ENCODE results near the gene SORCS2. TPM values are rescaled to one million over a fixed set of nuclear protein-coding genes. Genes with fewer than 3 reads are reported as not detected.

SORCS2 gene
- total and polyA plus RNA-seq, 2 experiments from 2014 or later, result 0.92 to 6.9 TPM

GRCh38 chr4:7166981-7167700, 25.2 kb upstream of the SORCS2 start:
- no peak for TF ChIP-seq CTCF (IDR thresholded peaks at IDR 0.05; ENCODE audit: low read depth, low read length)
- DNase-seq (ENCODE audit: low read depth in 1 of 2, low spot score in 1 of 2), result no peak
- no peaks in the 10 kb centered on the region for H3K36me3 ChIP-seq
- no peaks in the 10 kb centered on the region for H3K9me3 ChIP-seq (ENCODE audit: low read depth)
- H3K4me3 ChIP-seq, result no peak overlapping the region
- H3K27me3 ChIP-seq, result no peaks in the 10 kb centered on the region
- H3K27ac ChIP-seq, result no peak overlapping the region
- no peaks in the 10 kb centered on the region for H3K4me1 ChIP-seq (ENCODE audit: low read depth)

DNA sequence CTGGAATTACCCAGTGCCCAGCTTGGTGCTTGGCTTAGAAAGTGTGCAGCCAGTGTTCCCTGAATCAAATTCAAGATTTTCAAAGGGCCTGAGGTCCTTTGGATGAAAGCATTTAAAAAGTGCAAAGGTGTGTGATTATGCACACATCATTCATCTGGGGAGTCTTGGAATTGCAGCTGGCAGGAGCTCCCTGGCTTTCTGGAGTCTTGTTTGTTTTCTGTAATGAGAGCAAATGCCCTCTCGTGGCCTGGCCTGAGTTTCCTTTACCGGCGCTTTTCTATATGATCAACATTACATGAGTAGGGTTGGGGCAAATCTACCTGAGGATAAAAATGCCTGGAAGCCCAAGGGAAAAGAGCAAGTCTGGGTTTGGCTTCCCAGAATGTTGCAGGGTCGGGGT, 24.6 kb upstream of the SORCS2 start:
- no peak for TF ChIP-seq CTCF (IDR thresholded peaks at IDR 0.05; ENCODE audit: low read depth, low read length)
- DNase-seq (ENCODE audit: low read depth in 1 of 2, low spot score in 1 of 2), result no peak
- Histone ChIP-seq H3K27ac (no peak overlapping the region), H3K4me1 (ENCODE audit: low read depth) (no peaks in the 10 kb centered on the region), H3K36me3 (no peaks in the 10 kb centered on the region), H3K9me3 (ENCODE audit: low read depth) (no peaks in the 10 kb centered on the region), H3K4me3 (no peak overlapping the region), H3K27me3 (no peaks in the 10 kb centered on the region)

DNA sequence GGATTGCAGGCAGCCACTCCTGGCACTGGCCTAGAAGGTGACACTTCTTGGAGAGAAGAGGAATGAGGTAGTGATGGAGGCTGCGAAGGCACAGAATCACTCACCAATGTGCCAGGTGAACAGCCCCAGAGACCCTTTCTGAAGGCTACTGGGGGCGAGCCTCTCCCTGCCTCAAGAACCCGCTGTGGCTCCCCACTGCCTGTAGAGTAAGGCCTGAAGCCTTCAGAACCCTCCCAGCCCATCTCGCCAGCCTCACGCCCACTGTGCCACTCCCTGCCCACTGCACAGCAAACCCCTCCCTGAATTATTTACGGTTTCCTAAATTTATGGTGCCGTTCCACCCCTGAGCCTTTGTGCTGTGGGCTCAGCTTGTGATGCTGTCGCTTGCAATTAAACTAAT, 24.2 kb upstream of the SORCS2 start:
- no peaks in the 10 kb centered on the region for H3K4me1 ChIP-seq (ENCODE audit: low read depth)
- no peak for TF ChIP-seq CTCF (IDR thresholded peaks at IDR 0.05; ENCODE audit: low read depth, low read length)
- no peaks in the 10 kb centered on the region for H3K27me3 ChIP-seq
- H3K9me3 ChIP-seq (ENCODE audit: low read depth), result no peaks in the 10 kb centered on the region
- H3K27ac ChIP-seq, result no peak overlapping the region
- no peak overlapping the region for H3K4me3 ChIP-seq
- DNase-seq (ENCODE audit: low read depth in 1 of 2, low spot score in 1 of 2), result no peak
- no peaks in the 10 kb centered on the region for H3K36me3 ChIP-seq

GRCh38 chr4:7169134-7169533, 23.2 kb upstream of the SORCS2 start:
- H3K36me3 ChIP-seq, result no peaks in the 10 kb centered on the region
- no peak overlapping the region for H3K27ac ChIP-seq
- no peaks in the 10 kb centered on the region for H3K9me3 ChIP-seq (ENCODE audit: low read depth)
- no peak overlapping the region for H3K4me3 ChIP-seq
- H3K27me3 ChIP-seq, result no peaks in the 10 kb centered on the region
- TF ChIP-seq CTCF (IDR thresholded peaks at IDR 0.05; ENCODE audit: low read depth, low read length), result no peak
- H3K4me1 ChIP-seq (ENCODE audit: low read depth), result no peaks in the 10 kb centered on the region
- no peak for DNase-seq (ENCODE audit: low read depth in 1 of 2, low spot score in 1 of 2)

GRCh38 chr4:7170012-7170411, 22.3 kb upstream of the SORCS2 start:
- no peak for DNase-seq (ENCODE audit: low read depth in 1 of 2, low spot score in 1 of 2)
- H3K36me3 ChIP-seq, result no peaks in the 10 kb centered on the region
- H3K4me1 ChIP-seq (ENCODE audit: low read depth), result no peaks in the 10 kb centered on the region
- no peaks in the 10 kb centered on the region for H3K9me3 ChIP-seq (ENCODE audit: low read depth)
- H3K27me3 ChIP-seq, result no peaks in the 10 kb centered on the region
- TF ChIP-seq CTCF (IDR thresholded peaks at IDR 0.05; ENCODE audit: low read depth, low read length), result no peak
- no peak overlapping the region for H3K4me3 ChIP-seq
- H3K27ac ChIP-seq, result no peak overlapping the region

Measured in cardiac muscle cell (in vitro differentiated cells and primary cell).